ENCODE measurements around the gene RIPOR3. TPM values are rescaled to one million over a fixed set of nuclear protein-coding genes. Genes with fewer than 3 reads are reported as not detected.

Gene RIPOR3
- total RNA-seq, 2 donors from 2014 or later = 0.46 to 1.4 TPM

GRCh38 chr20:50580842-50581544 is 110.3 kb downstream of the RIPOR3 start:
- Mint-ChIP-seq H3K4me3 (no peak overlapping the region), H3K36me3 (ENCODE audit: low read depth) (peaks cover 61% of the 10 kb centered on the region), H3K9me3 (no peaks in the 10 kb centered on the region), H3K27me3 (ENCODE audit: insufficient read depth) (no peaks in the 10 kb centered on the region), H3K27ac (no peak overlapping the region), H3K4me1 (no peaks in the 10 kb centered on the region)
- Histone ChIP-seq H3K27me3 (ENCODE audit: control insufficient read depth, insufficient read depth, low read length, poor library complexity, severe bottlenecking) (no peaks in the 10 kb centered on the region), H3K9me3 (ENCODE audit: control insufficient read depth, low read length) (no peaks in the 10 kb centered on the region), H3K4me3 (ENCODE audit: low read length) (no peak overlapping the region), H3K27ac (ENCODE audit: low read depth, low read length) (no peak overlapping the region), H3K4me1 (ENCODE audit: control insufficient read depth, insufficient read depth, low read length) (no peaks in the 10 kb centered on the region), H3K36me3 (ENCODE audit: control insufficient read depth, insufficient read depth, low read length) (peaks cover 81% of the 10 kb centered on the region), H3K9ac (ENCODE audit: extremely low read depth, low read length, poor library complexity, severe bottlenecking) (no peak overlapping the region)
- WGBS, 2 experiments (ENCODE audit: insufficient coverage in 1 of 2, insufficient read length in 1 of 2) = 92 to 94% methylated on average over 17 to 21 of the region's 21 CpGs
- no peak for DNase-seq
- TF ChIP-seq, protein P1, sequence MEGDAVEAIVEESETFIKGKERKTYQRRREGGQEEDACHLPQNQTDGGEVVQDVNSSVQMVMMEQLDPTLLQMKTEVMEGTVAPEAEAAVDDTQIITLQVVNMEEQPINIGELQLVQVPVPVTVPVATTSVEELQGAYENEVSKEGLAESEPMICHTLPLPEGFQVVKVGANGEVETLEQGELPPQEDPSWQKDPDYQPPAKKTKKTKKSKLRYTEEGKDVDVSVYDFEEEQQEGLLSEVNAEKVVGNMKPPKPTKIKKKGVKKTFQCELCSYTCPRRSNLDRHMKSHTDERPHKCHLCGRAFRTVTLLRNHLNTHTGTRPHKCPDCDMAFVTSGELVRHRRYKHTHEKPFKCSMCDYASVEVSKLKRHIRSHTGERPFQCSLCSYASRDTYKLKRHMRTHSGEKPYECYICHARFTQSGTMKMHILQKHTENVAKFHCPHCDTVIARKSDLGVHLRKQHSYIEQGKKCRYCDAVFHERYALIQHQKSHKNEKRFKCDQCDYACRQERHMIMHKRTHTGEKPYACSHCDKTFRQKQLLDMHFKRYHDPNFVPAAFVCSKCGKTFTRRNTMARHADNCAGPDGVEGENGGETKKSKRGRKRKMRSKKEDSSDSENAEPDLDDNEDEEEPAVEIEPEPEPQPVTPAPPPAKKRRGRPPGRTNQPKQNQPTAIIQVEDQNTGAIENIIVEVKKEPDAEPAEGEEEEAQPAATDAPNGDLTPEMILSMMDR (conservative IDR thresholded peaks at IDR 0.05) = no peak

DNA sequence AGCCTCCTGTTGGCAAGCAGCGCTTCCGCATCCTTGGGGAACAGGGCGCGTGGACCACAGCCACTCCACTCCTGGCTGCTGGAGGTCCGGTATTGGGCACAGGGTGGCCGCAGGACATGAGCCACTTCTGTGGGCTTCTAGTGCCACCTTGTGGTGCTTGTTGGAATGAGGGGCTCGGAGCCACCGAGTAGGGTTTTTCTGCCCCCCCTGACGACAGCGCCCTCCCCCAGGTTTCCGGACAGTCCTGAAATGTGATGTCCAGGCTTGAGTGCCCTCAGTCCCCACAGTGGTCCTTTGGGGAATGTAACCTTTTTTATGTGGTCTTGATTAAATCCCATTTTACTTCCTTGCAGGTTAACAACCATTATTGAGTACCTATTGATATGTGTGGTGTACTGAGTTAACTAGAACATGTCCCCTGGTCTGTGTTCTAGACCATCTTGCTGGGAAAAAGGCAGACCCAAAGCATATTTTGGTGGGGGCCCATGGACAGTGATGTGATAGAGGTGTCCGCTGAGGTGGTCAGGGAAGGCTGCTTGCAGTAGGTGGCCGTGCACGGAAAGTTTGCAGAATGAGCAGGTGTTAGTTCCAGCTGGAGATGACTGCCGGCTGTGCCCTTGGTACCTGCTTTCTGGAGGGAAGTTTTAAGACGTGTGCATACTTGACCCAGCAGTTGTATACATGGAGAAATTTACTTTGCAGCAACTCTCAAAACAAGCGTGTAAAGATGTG is 111.2 kb downstream of the RIPOR3 start:
- Mint-ChIP-seq H3K4me1 (no peaks in the 10 kb centered on the region), H3K9me3 (no peaks in the 10 kb centered on the region), H3K27me3 (ENCODE audit: insufficient read depth) (no peaks in the 10 kb centered on the region), H3K4me3 (no peak overlapping the region), H3K36me3 (ENCODE audit: low read depth) (peaks cover 57% of the 10 kb centered on the region), H3K27ac (no peak overlapping the region)
- Histone ChIP-seq H3K4me3 (ENCODE audit: low read length) (no peak overlapping the region), H3K27ac (ENCODE audit: low read depth, low read length) (no peak overlapping the region), H3K9ac (ENCODE audit: extremely low read depth, low read length, poor library complexity, severe bottlenecking) (no peak overlapping the region), H3K9me3 (ENCODE audit: control insufficient read depth, low read length) (no peaks in the 10 kb centered on the region), H3K27me3 (ENCODE audit: control insufficient read depth, insufficient read depth, low read length, poor library complexity, severe bottlenecking) (no peaks in the 10 kb centered on the region), H3K36me3 (ENCODE audit: control insufficient read depth, insufficient read depth, low read length) (peaks cover 78% of the 10 kb centered on the region), H3K4me1 (ENCODE audit: control insufficient read depth, insufficient read depth, low read length) (no peaks in the 10 kb centered on the region)
- WGBS, 2 experiments (ENCODE audit: insufficient coverage in 1 of 2, insufficient read length in 1 of 2) = 73 to 86% methylated on average over 7 to 17 of the region's 17 CpGs
- TF ChIP-seq, protein P1 (conservative IDR thresholded peaks at IDR 0.05) = peak; percentile 93
- DNase-seq = peak; percentile 91

DNA sequence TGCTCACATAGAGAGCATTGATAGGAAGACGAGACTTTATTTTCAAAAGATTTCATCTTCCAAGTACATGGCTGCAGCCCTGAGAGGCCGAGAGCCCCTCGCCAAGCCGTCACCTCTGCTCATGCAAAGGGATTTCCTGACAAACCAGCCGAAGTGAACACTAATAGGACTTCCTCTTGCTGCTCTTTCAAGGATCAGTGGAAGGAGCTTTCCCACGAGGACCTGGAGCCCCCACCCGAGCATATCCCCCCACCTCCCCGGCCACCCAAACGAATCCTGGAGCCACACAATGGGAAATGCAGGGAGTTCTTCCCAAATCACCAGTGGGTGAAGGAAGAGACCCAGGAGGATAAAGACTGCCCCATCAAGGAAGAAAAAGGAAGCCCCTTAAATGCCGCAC is 111.8 kb downstream of the RIPOR3 start:
- Histone ChIP-seq H3K9ac (ENCODE audit: extremely low read depth, low read length, poor library complexity, severe bottlenecking) (no peak overlapping the region), H3K36me3 (ENCODE audit: control insufficient read depth, insufficient read depth, low read length) (peaks cover 83% of the 10 kb centered on the region), H3K4me3 (ENCODE audit: low read length) (no peak overlapping the region), H3K27ac (ENCODE audit: low read depth, low read length) (no peak overlapping the region), H3K9me3 (ENCODE audit: control insufficient read depth, low read length) (no peaks in the 10 kb centered on the region), H3K4me1 (ENCODE audit: control insufficient read depth, insufficient read depth, low read length) (no peaks in the 10 kb centered on the region), H3K27me3 (ENCODE audit: control insufficient read depth, insufficient read depth, low read length, poor library complexity, severe bottlenecking) (no peaks in the 10 kb centered on the region)
- 91 to 98% methylated on average over 6 to 10 of the region's 10 CpGs for WGBS, 2 experiments (ENCODE audit: insufficient coverage in 1 of 2, insufficient read length in 1 of 2)
- H3K4me3 Mint-ChIP-seq = no peak overlapping the region
- TF ChIP-seq, protein P1 (conservative IDR thresholded peaks at IDR 0.05) = no peak
- no peaks in the 10 kb centered on the region for H3K4me1 Mint-ChIP-seq
- peaks cover 59% of the 10 kb centered on the region for H3K36me3 Mint-ChIP-seq (ENCODE audit: low read depth)
- no peak for DNase-seq
- H3K9me3 Mint-ChIP-seq = no peaks in the 10 kb centered on the region
- H3K27ac Mint-ChIP-seq = no peak overlapping the region
- no peaks in the 10 kb centered on the region for H3K27me3 Mint-ChIP-seq (ENCODE audit: insufficient read depth)
